Measurements from ENCODE around the gene APOBEC4.

APOBEC4 gene

GRCh38 chr1:183652547-183653461 is at the start of gene APOBEC4:
Gene APOBEC4, minus strand, starts transcription at chr1:183653316. Its CDS starts 4,535 bp downstream, at chr1:183648781.
- DNase-seq (ENCODE audit: low spot score in 2 of 2), result no peak
- H3K4me3 ChIP-seq, result no peak within 1 kb of the TSS
- H3K27me3 ChIP-seq (ENCODE audit: low read depth), result no peaks in the 10 kb centered on the region
- in situ Hi-C loops (cut with MboI; ENCODE audit: low sequenced_read_pairs), result no loop called here
- peaks cover 2% of the 10 kb centered on the region; the same call in 1 of the 2 replicates for H3K4me1 ChIP-seq
- no peaks in the 10 kb centered on the region for H3K36me3 ChIP-seq (replicated peaks)
- no peaks in the 10 kb centered on the region for H3K9me3 ChIP-seq

- Histone ChIP-seq H3K4me3 (no peak overlapping the region), H3K27me3 (ENCODE audit: low read depth) (no peaks in the 10 kb centered on the region), H3K36me3 (replicated peaks) (no peaks in the 10 kb centered on the region), H3K4me1 (no peaks in the 10 kb centered on the region), H3K9me3 (no peaks in the 10 kb centered on the region)
- no peak for DNase-seq (ENCODE audit: low spot score in 2 of 2)
- in situ Hi-C loops (cut with MboI; ENCODE audit: low sequenced_read_pairs), result no loop called here
Measured at GRCh38 chr1:183702813-183703198, 49.7 kb upstream of the APOBEC4 start.

GRCh38 chr1:183702087-183702812 is 49.1 kb upstream of the APOBEC4 start:
- no peak for DNase-seq (ENCODE audit: low spot score in 2 of 2)
- Histone ChIP-seq H3K9me3 (no peaks in the 10 kb centered on the region), H3K27me3 (ENCODE audit: low read depth) (no peaks in the 10 kb centered on the region), H3K4me1 (no peaks in the 10 kb centered on the region), H3K4me3 (no peak overlapping the region), H3K36me3 (replicated peaks) (no peaks in the 10 kb centered on the region)
- in situ Hi-C loops (cut with MboI; ENCODE audit: low sequenced_read_pairs), result no loop called here

- Histone ChIP-seq H3K9me3 (no peaks in the 10 kb centered on the region), H3K36me3 (replicated peaks) (no peaks in the 10 kb centered on the region), H3K4me3 (no peak overlapping the region), H3K27me3 (ENCODE audit: low read depth) (no peaks in the 10 kb centered on the region), H3K4me1 (no peaks in the 10 kb centered on the region)
- no peak for DNase-seq (ENCODE audit: low spot score in 2 of 2)
- in situ Hi-C loops (cut with MboI; ENCODE audit: low sequenced_read_pairs), result no loop called here
Measured at GRCh38 chr1:183699616-183700160, 46.6 kb upstream of the APOBEC4 start.

GRCh38 chr1:183697814-183698590 is 44.9 kb upstream of the APOBEC4 start:
- Histone ChIP-seq H3K9me3 (no peaks in the 10 kb centered on the region), H3K27me3 (ENCODE audit: low read depth) (no peaks in the 10 kb centered on the region), H3K4me1 (no peaks in the 10 kb centered on the region), H3K4me3 (no peak overlapping the region), H3K36me3 (replicated peaks) (no peaks in the 10 kb centered on the region)
- no peak for DNase-seq (ENCODE audit: low spot score in 2 of 2)
- in situ Hi-C loops (cut with MboI; ENCODE audit: low sequenced_read_pairs), result no loop called here

GRCh38 chr1:183696981-183697380 is 43.9 kb upstream of the APOBEC4 start:
- DNase-seq (ENCODE audit: low spot score in 2 of 2), result no peak
- no peaks in the 10 kb centered on the region for H3K9me3 ChIP-seq
- no peaks in the 10 kb centered on the region for H3K27me3 ChIP-seq (ENCODE audit: low read depth)
- no peak overlapping the region for H3K4me3 ChIP-seq
- no peaks in the 10 kb centered on the region for H3K4me1 ChIP-seq
- no peaks in the 10 kb centered on the region for H3K36me3 ChIP-seq (replicated peaks)
- in situ Hi-C loops (cut with MboI; ENCODE audit: low sequenced_read_pairs), result no loop called here

GRCh38 chr1:183694755-183695154 is 41.6 kb upstream of the APOBEC4 start:
- DNase-seq (ENCODE audit: low spot score in 2 of 2), result no peak
- Histone ChIP-seq H3K27me3 (ENCODE audit: low read depth) (no peaks in the 10 kb centered on the region), H3K4me3 (no peak overlapping the region), H3K4me1 (no peaks in the 10 kb centered on the region), H3K36me3 (replicated peaks) (no peaks in the 10 kb centered on the region), H3K9me3 (no peaks in the 10 kb centered on the region)
- in situ Hi-C loops (cut with MboI; ENCODE audit: low sequenced_read_pairs), result no loop called here

- no peak for DNase-seq (ENCODE audit: low spot score in 2 of 2)
- Histone ChIP-seq H3K4me1 (no peaks in the 10 kb centered on the region), H3K4me3 (no peak overlapping the region), H3K36me3 (replicated peaks) (no peaks in the 10 kb centered on the region), H3K9me3 (no peaks in the 10 kb centered on the region), H3K27me3 (ENCODE audit: low read depth) (no peaks in the 10 kb centered on the region; the same call in 1 of the 2 replicates)
- in situ Hi-C loops (cut with MboI; ENCODE audit: low sequenced_read_pairs), result no loop called here
Measured at GRCh38 chr1:183694066-183694465, 41.0 kb upstream of the APOBEC4 start.

GRCh38 chr1:183693521-183693920 is 40.4 kb upstream of the APOBEC4 start:
- H3K4me3 ChIP-seq, result no peak overlapping the region
- H3K9me3 ChIP-seq, result no peaks in the 10 kb centered on the region
- in situ Hi-C loops (cut with MboI; ENCODE audit: low sequenced_read_pairs), result no loop called here
- no peak for DNase-seq (ENCODE audit: low spot score in 2 of 2)
- no peaks in the 10 kb centered on the region for H3K36me3 ChIP-seq (replicated peaks)
- H3K4me1 ChIP-seq, result no peaks in the 10 kb centered on the region
- no peaks in the 10 kb centered on the region; the same call in 1 of the 2 replicates for H3K27me3 ChIP-seq (ENCODE audit: low read depth)

GRCh38 chr1:183689762-183690204 is 36.7 kb upstream of the APOBEC4 start:
- no peak for DNase-seq (ENCODE audit: low spot score in 2 of 2)
- H3K4me1 ChIP-seq, result no peaks in the 10 kb centered on the region
- no peak overlapping the region for H3K4me3 ChIP-seq
- no peaks in the 10 kb centered on the region; the same call in 1 of the 2 replicates for H3K27me3 ChIP-seq (ENCODE audit: low read depth)
- H3K9me3 ChIP-seq, result no peaks in the 10 kb centered on the region
- in situ Hi-C loops (cut with MboI; ENCODE audit: low sequenced_read_pairs), result no loop called here
- no peaks in the 10 kb centered on the region for H3K36me3 ChIP-seq (replicated peaks)

- H3K36me3 ChIP-seq (replicated peaks), result no peaks in the 10 kb centered on the region
- H3K9me3 ChIP-seq, result no peaks in the 10 kb centered on the region
- no peak overlapping the region for H3K4me3 ChIP-seq
- H3K27me3 ChIP-seq (ENCODE audit: low read depth), result no peaks in the 10 kb centered on the region; the same call in 1 of the 2 replicates
- no peak for DNase-seq (ENCODE audit: low spot score in 2 of 2)
- in situ Hi-C loops (cut with MboI; ENCODE audit: low sequenced_read_pairs), result no loop called here
- no peaks in the 10 kb centered on the region for H3K4me1 ChIP-seq
Measured at GRCh38 chr1:183688341-183689060, 35.4 kb upstream of the APOBEC4 start.

GRCh38 chr1:183687546-183688304 is 34.6 kb upstream of the APOBEC4 start:
- no peaks in the 10 kb centered on the region for H3K9me3 ChIP-seq
- no peaks in the 10 kb centered on the region for H3K36me3 ChIP-seq (replicated peaks)
- H3K27me3 ChIP-seq (ENCODE audit: low read depth), result no peaks in the 10 kb centered on the region; the same call in 1 of the 2 replicates
- no peaks in the 10 kb centered on the region for H3K4me1 ChIP-seq
- in situ Hi-C loops (cut with MboI; ENCODE audit: low sequenced_read_pairs), result no loop called here
- H3K4me3 ChIP-seq, result no peak overlapping the region
- DNase-seq (ENCODE audit: low spot score in 2 of 2), result no peak

Measured in HAP-1 (cell line).